Activated CD4-positive, alpha-beta T cell treated with anti-CD3 and anti-CD28 coated beads, Interleukin-2, amount 10 ng/mL, durations not matched to agents 7 days and 5 days (primary cell): Measurements from ENCODE around the gene SFRP2. TPM values are rescaled to one million over a fixed set of nuclear protein-coding genes. Genes with fewer than 3 reads are reported as not detected.

ENCODE experiments used
- CTCF ChIA-PET: fragments of 350-600 bp; sonication (Branson Sonifier 250); formaldehyde crosslinking; loops from one replicate; lab custom pipeline; 2021; ENCODE audit warnings: antibody characterized with exemption; lab: Charles Lee
- POLR2A ChIA-PET: fragments of 350-600 bp; sonication (Branson Sonifier 250); formaldehyde crosslinking; loops from one replicate; lab custom pipeline; 2021; ENCODE audit warnings: antibody characterized with exemption; lab: Charles Lee
- DNase-seq: peaks from one replicate; pipeline ENCODE4 v3.0.0-alpha.2; 2020
- H3K27ac Mint-ChIP-seq: one replicate; pipeline ENCODE4 v1.8.0; 2021; ENCODE audit warnings: mild to moderate bottlenecking, moderate library complexity, mixed read lengths
- H3K27me3 Mint-ChIP-seq: one replicate; pipeline ENCODE4 v1.8.0; 2021; ENCODE audit warnings: mixed read lengths
- H3K36me3 Mint-ChIP-seq: one replicate; pipeline ENCODE4 v1.8.0; 2021; ENCODE audit warnings: low read depth, mixed read lengths
- H3K4me1 Mint-ChIP-seq: one replicate; pipeline ENCODE4 v1.8.0; 2021; ENCODE audit warnings: mixed read lengths
- H3K4me3 Mint-ChIP-seq: one replicate; pipeline ENCODE4 v1.8.0; 2021; ENCODE audit warnings: mild to moderate bottlenecking, moderate library complexity, mixed read lengths
- H3K9me3 Mint-ChIP-seq: one replicate; pipeline ENCODE4 v1.8.0; 2021; ENCODE audit warnings: mixed read lengths
- total RNA-seq, 2 experiments: library from RNA; stranded (reverse); gene quantifications; one replicate each; pipeline ENCODE4 v1.2.3, GENCODE V29; 2021

The SFRP2 gene
- total RNA-seq, 2 experiments from 2014 or later, result not detected

GRCh38 chr4:153758136-153758535 is 30.7 kb downstream of the SFRP2 start:
- POLR2A ChIA-PET, result no interaction called here
- no peak for DNase-seq
- Mint-ChIP-seq H3K4me3 (no peak overlapping the region), H3K27me3 (peaks cover 28% of the 10 kb centered on the region), H3K4me1 (peaks cover 11% of the 10 kb centered on the region), H3K36me3 (no peaks in the 10 kb centered on the region), H3K9me3 (no peaks in the 10 kb centered on the region), H3K27ac (no peak overlapping the region)
- CTCF ChIA-PET, result no interaction called here

- Mint-ChIP-seq H3K4me1 (peaks cover 11% of the 10 kb centered on the region), H3K9me3 (no peaks in the 10 kb centered on the region), H3K27me3 (peaks cover 24% of the 10 kb centered on the region), H3K4me3 (no peak overlapping the region), H3K27ac (no peak overlapping the region), H3K36me3 (no peaks in the 10 kb centered on the region)
- no peak for DNase-seq
- CTCF ChIA-PET, result no interaction called here
- POLR2A ChIA-PET, result no interaction called here
These were observed 31.5 kb downstream of the SFRP2 start for GRCh38 chr4:153757407-153757806.

DNA sequence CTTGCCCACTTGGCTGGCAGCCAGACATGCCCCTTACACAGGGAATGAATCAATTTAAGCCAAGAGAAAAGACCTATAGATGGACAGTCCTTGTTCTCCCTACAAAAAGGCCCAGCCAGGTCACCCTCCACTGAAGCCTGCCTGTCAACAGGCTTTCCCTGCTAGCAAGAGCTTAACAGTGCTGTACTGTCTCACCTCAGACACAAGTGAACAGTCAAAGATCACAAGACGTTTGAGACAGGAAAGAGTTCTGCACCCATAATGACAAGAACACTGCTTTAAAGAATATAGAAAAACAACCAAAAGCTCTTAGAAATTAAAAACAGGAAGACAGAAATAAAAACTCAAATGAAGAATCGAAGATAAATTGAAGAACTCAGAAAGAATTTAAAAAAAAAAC is 33.7 kb downstream of the SFRP2 start:
- no peaks in the 10 kb centered on the region for H3K9me3 Mint-ChIP-seq
- H3K4me3 Mint-ChIP-seq, result no peak overlapping the region
- ChIA-PET POLR2A (no interaction called here), CTCF (no interaction called here)
- no peaks in the 10 kb centered on the region for H3K36me3 Mint-ChIP-seq
- no peak overlapping the region for H3K27ac Mint-ChIP-seq
- DNase-seq, result no peak
- H3K4me1 Mint-ChIP-seq, result peaks cover 11% of the 10 kb centered on the region
- peaks cover 14% of the 10 kb centered on the region for H3K27me3 Mint-ChIP-seq

DNA sequence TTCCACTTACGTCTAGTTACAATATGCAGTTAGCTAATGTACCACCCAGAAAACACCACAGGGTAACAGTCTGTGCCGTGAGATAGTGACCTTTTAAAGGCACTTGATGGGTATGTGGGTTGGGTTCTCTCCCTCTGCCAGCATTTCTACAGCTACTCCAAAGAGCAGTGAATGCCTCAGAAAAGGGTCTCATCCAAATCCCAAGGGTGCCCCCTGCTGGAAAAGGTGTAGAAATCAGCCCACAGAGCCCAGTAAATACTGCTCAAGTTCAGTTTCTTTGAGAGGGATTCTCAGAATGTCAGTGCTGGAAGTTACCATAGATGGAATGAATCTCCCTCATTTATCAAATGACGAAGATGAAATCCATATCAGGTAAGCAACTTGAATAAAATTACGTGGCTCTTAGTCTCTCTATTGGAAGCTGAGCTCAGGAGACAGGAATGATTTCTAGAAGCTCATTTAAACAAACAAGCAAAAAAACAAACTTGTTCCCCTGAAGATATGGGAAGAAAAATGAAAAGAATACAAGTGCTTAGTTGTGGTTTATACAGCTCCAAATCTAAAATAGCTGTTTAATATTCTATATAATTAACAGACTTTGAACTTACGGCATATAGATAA is 38.6 kb downstream of the SFRP2 start:
- POLR2A ChIA-PET, result no interaction called here
- no peaks in the 10 kb centered on the region for H3K36me3 Mint-ChIP-seq

GRCh38 chr4:153748378-153748777 is 40.5 kb downstream of the SFRP2 start:
- Mint-ChIP-seq H3K36me3 (no peaks in the 10 kb centered on the region), H3K4me3 (no peak overlapping the region), H3K9me3 (no peaks in the 10 kb centered on the region), H3K27me3 (peaks cover 11% of the 10 kb centered on the region), H3K4me1 (peaks cover 1% of the 10 kb centered on the region), H3K27ac (no peak overlapping the region)
- ChIA-PET CTCF (no interaction called here), POLR2A (no interaction called here)
- DNase-seq, result no peak

More for the DNA sequence above, 38.6 kb downstream of the SFRP2 start:
- DNase-seq, result peak; percentile 85
- peaks cover 4% of the 10 kb centered on the region for H3K4me1 Mint-ChIP-seq
- H3K27me3 Mint-ChIP-seq, result peaks cover 11% of the 10 kb centered on the region
- no peak overlapping the region for H3K4me3 Mint-ChIP-seq
- no peak overlapping the region for H3K27ac Mint-ChIP-seq
- CTCF ChIA-PET, result interaction anchor here (0.6 to 1.6 kb wide), 11 partner anchors 10 to 473 kb away, joined by 3 to 6 read pairs (median 3); partner anchors contain the start of gene MND1
- no peaks in the 10 kb centered on the region for H3K9me3 Mint-ChIP-seq

GRCh38 chr4:153747406-153747955 is 41.4 kb downstream of the SFRP2 start:
- ChIA-PET POLR2A (no interaction called here), CTCF (no interaction called here)
- H3K9me3 Mint-ChIP-seq, result no peaks in the 10 kb centered on the region
- DNase-seq, result no peak
- H3K27me3 Mint-ChIP-seq, result peaks cover 11% of the 10 kb centered on the region
- H3K27ac Mint-ChIP-seq, result no peak overlapping the region
- H3K4me1 Mint-ChIP-seq, result peaks cover 1% of the 10 kb centered on the region
- no peaks in the 10 kb centered on the region for H3K36me3 Mint-ChIP-seq
- no peak overlapping the region for H3K4me3 Mint-ChIP-seq

GRCh38 chr4:153745651-153746050 is 43.2 kb downstream of the SFRP2 start:
- DNase-seq, result no peak
- Mint-ChIP-seq H3K27me3 (peaks cover 13% of the 10 kb centered on the region), H3K9me3 (peaks cover 2% of the 10 kb centered on the region), H3K4me1 (peaks cover 1% of the 10 kb centered on the region), H3K27ac (no peak overlapping the region), H3K36me3 (no peaks in the 10 kb centered on the region), H3K4me3 (no peak overlapping the region)
- ChIA-PET CTCF (interaction anchor here (1.0 kb wide), 1 partner anchor 100 kb away, joined by 3 read pairs; no protein-coding TSS in a partner anchor), POLR2A (no interaction called here)

GRCh38 chr4:153741541-153741940 is 47.3 kb downstream of the SFRP2 start:
- POLR2A ChIA-PET, result no interaction called here
- Mint-ChIP-seq H3K9me3 (peaks cover 6% of the 10 kb centered on the region), H3K36me3 (no peaks in the 10 kb centered on the region), H3K27ac (no peak overlapping the region), H3K4me3 (no peak overlapping the region), H3K4me1 (no peaks in the 10 kb centered on the region), H3K27me3 (peaks cover 10% of the 10 kb centered on the region)
- CTCF ChIA-PET, result no interaction called here
- no peak for DNase-seq

DNA sequence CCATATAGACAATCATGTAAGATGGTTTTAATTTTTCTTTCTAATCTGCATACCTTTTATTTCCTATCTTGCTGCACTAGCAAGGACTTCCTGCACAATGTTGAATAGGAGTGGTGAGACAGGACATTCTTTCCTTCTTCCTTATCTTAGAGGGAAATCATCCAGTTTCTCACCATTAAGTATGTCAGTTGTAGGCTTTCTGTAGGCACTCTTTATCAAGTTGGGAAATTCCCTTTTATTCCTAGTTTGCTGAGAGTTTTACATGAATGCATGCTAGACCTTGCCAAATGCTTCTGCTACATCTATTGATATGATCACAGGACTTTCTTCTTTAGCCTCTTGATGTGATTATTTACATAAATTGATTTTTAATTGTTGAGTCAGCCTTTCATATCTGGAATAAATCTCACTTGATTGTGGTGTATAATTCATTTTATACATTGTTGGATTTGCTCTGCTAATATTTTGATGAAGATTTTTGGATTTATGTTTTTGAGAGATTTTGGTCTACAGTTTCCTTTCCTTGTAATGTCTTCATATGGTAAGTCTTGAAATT is 52.9 kb downstream of the SFRP2 start:
- H3K9me3 Mint-ChIP-seq, result peaks cover 6% of the 10 kb centered on the region
- H3K27me3 Mint-ChIP-seq, result peaks cover 46% of the 10 kb centered on the region
- no peak overlapping the region for H3K4me3 Mint-ChIP-seq
- DNase-seq, result no peak
- no peaks in the 10 kb centered on the region for H3K36me3 Mint-ChIP-seq
- no peak overlapping the region for H3K27ac Mint-ChIP-seq
- ChIA-PET CTCF (no interaction called here), POLR2A (no interaction called here)
- H3K4me1 Mint-ChIP-seq, result peaks cover 4% of the 10 kb centered on the region

- DNase-seq, result no peak
- no peak overlapping the region for H3K27ac Mint-ChIP-seq
- ChIA-PET POLR2A (no interaction called here), CTCF (interaction anchor here (0.7 kb wide), 1 partner anchor 61 kb away, joined by 3 read pairs; no protein-coding TSS in a partner anchor)
- H3K9me3 Mint-ChIP-seq, result no peaks in the 10 kb centered on the region
- H3K36me3 Mint-ChIP-seq, result no peaks in the 10 kb centered on the region
- H3K27me3 Mint-ChIP-seq, result peaks cover 41% of the 10 kb centered on the region
- H3K4me3 Mint-ChIP-seq, result no peak overlapping the region
- peaks cover 4% of the 10 kb centered on the region for H3K4me1 Mint-ChIP-seq
These were observed 55.0 kb downstream of the SFRP2 start for GRCh38 chr4:153733751-153734448.

DNA sequence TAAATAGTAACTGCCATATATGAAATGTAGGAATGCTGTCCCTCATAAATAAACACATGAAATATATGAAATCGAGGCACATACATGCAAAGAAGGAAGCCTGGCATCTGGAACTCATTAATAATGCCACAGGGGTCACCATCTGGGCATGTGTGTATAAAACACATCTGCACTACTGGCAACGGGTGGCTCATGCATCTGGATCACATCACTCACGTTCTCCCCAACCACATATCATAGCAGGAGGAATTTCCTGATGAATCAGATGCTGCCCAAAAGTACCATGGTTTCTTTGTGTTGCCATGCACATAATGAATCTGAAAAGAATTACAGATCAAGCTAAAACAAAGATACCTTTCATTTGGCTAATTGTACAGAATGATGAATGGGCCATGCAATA is 57.6 kb downstream of the SFRP2 start:
- CTCF ChIA-PET, result no interaction called here
- no peak for DNase-seq
- H3K4me3 Mint-ChIP-seq, result no peak overlapping the region
- no peak overlapping the region for H3K27ac Mint-ChIP-seq
- H3K27me3 Mint-ChIP-seq, result peaks cover 39% of the 10 kb centered on the region
- POLR2A ChIA-PET, result no interaction called here
- H3K9me3 Mint-ChIP-seq, result no peaks in the 10 kb centered on the region
- H3K4me1 Mint-ChIP-seq, result peaks cover 4% of the 10 kb centered on the region
- no peaks in the 10 kb centered on the region for H3K36me3 Mint-ChIP-seq
